ENCODE data around the gene TRMO.

Gene TRMO

GRCh38 chr9:97866300-97866699 is 56.0 kb downstream of the TRMO start:
- no peak for DNase-seq (ENCODE audit: extremely low read depth, low read depth)
- no peak for TF ChIP-seq CTCF (IDR thresholded peaks at IDR 0.05; ENCODE audit: low read depth, low read length, missing control alignments)
- no peak overlapping the region for H3K4me3 ChIP-seq (replicated peaks; ENCODE audit: low read depth, low read length)

GRCh38 chr9:97864396-97864795 is 57.9 kb downstream of the TRMO start:
- DNase-seq (ENCODE audit: extremely low read depth, low read depth) = no peak
- no peak for TF ChIP-seq CTCF (IDR thresholded peaks at IDR 0.05; ENCODE audit: low read depth, low read length, missing control alignments)
- H3K4me3 ChIP-seq (replicated peaks; ENCODE audit: low read depth, low read length) = no peak overlapping the region

- DNase-seq (ENCODE audit: extremely low read depth, low read depth) = no peak
- H3K4me3 ChIP-seq (replicated peaks; ENCODE audit: low read depth, low read length) = no peak overlapping the region
- TF ChIP-seq CTCF (IDR thresholded peaks at IDR 0.05; ENCODE audit: low read depth, low read length, missing control alignments) = no peak
Measured at GRCh38 chr9:97863314-97863713, 59.0 kb downstream of the TRMO start.

GRCh38 chr9:97861148-97861475 is 61.2 kb downstream of the TRMO start:
- no peak for TF ChIP-seq CTCF (IDR thresholded peaks at IDR 0.05; ENCODE audit: low read depth, low read length, missing control alignments)
- DNase-seq (ENCODE audit: extremely low read depth, low read depth) = no peak
- no peak overlapping the region for H3K4me3 ChIP-seq (replicated peaks; ENCODE audit: low read depth, low read length)

- TF ChIP-seq CTCF (IDR thresholded peaks at IDR 0.05; ENCODE audit: low read depth, low read length, missing control alignments) = no peak
Measured at GRCh38 chr9:97860451-97861147, 61.7 kb downstream of the TRMO start.

GRCh38 chr9:97859346-97859745 is 63.0 kb downstream of the TRMO start:
- H3K4me3 ChIP-seq (replicated peaks; ENCODE audit: low read depth, low read length) = no peak overlapping the region
- DNase-seq (ENCODE audit: extremely low read depth, low read depth) = no peak
- no peak for TF ChIP-seq CTCF (IDR thresholded peaks at IDR 0.05; ENCODE audit: low read depth, low read length, missing control alignments)

More at GRCh38 chr9:97860451-97861147, 61.7 kb downstream of the TRMO start:
- no peak overlapping the region for H3K4me3 ChIP-seq (replicated peaks; ENCODE audit: low read depth, low read length)
- DNase-seq (ENCODE audit: extremely low read depth, low read depth) = no peak

GRCh38 chr9:97858826-97859225 is 63.5 kb downstream of the TRMO start:
- DNase-seq (ENCODE audit: extremely low read depth, low read depth) = no peak
- no peak for TF ChIP-seq CTCF (IDR thresholded peaks at IDR 0.05; ENCODE audit: low read depth, low read length, missing control alignments)
- H3K4me3 ChIP-seq (replicated peaks; ENCODE audit: low read depth, low read length) = no peak overlapping the region

All from HFF-Myc (cell line).